Measurements from ENCODE around the gene L3HYPDH.

The L3HYPDH gene

DNA sequence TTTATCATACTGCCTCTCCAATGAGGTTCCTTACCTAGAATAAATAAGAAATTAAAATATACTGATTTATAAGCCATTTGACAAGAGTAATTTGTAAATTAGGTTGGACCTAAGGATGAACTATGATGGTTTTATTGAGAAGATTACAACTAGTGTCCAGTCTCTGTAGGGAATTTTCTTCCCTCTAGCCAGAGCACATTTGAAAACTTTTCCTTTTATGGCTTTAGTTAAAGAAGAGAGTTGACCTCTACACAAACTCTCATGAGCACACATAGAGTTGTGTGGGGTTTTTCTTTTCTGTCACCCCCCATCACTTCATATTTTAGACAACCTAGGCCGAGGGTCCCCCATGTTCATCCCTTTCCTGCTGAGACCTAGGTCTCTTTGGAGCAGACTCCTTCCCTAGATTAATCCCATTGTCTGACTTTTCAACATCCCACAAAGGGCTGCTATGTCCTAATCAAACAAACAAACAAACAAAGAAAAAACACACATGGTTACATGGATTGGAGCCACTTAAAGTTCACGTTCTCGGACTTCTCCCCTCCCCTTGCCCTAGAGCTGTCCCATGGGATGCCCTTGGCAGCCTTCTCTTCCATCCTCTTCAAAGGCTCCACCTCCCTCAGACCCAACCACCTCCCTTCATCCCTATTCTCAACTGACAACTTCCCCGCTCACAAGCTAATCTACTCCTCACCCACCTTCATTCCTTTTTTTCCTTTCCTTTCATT, 59.7 kb downstream of the L3HYPDH start:
- no peak for DNase-seq

Measured in CD4-positive, alpha-beta T cell treated with Interleukin-6 for 4 hours (primary cell).